H1 (cell line): ENCODE measurements around the gene MAGI3. TPM values are rescaled to one million over a fixed set of nuclear protein-coding genes. Genes with fewer than 3 reads are reported as not detected.

Experiments
- CTCF ChIA-PET: fragments of 300-600 bp; sonication (Branson Sonifier 250); formaldehyde crosslinking; loops from one replicate; lab custom pipeline; 2021; ENCODE audit not compliant: partially characterized antibody; lab: Charles Lee
- POLR2A ChIA-PET: fragments of 300-600 bp; sonication (Branson Sonifier 250); formaldehyde crosslinking; loops from one replicate; lab custom pipeline; 2021; ENCODE audit warnings: inconsistent platforms; ENCODE audit not compliant: partially characterized antibody; lab: Charles Lee
- DNase-seq, 2 experiments: peaks; one replicate each; pipeline versions ENCODE4 v3.0.0 to v3.0.0-alpha.2; 2010 to 2022; ENCODE audit warnings: low spot score in 2 of 2, low read depth in 1 of 2, mixed read lengths in 1 of 2
- FAIRE-seq: peaks from 2 replicates; lab custom pipeline; 2011; peaks lifted over from hg19 to GRCh38; lab: Jason Lieb, UNC
- H2AFZ ChIP-seq: 2 replicates; pipeline ENCODE4 v1.8.1; 2012; ENCODE audit warnings: low read length, inconsistent platforms
- H2AK5ac ChIP-seq: 2 replicates; pipeline ENCODE4 v1.6.1; 2013; ENCODE audit warnings: low read depth, low read length
- H2BK120ac ChIP-seq: replicated peaks from 2 replicates; pipeline ENCODE3; 2013; ENCODE audit warnings: low read depth, low read length, inconsistent platforms
- H2BK12ac ChIP-seq: 2 replicates; pipeline ENCODE4 v1.6.1; 2013; ENCODE audit warnings: low read depth, low read length
- H2BK15ac ChIP-seq: 2 replicates; pipeline ENCODE4 v1.6.1; 2013; ENCODE audit warnings: low read length
- H2BK20ac ChIP-seq: 2 replicates; pipeline ENCODE4 v1.6.1; 2013; ENCODE audit warnings: low read length
- H2BK5ac ChIP-seq: 2 replicates; pipeline ENCODE4 v1.6.1; 2013; ENCODE audit warnings: low read depth, low read length
- H3K14ac ChIP-seq: 2 replicates; pipeline ENCODE4 v1.6.1; 2013; ENCODE audit warnings: inconsistent platforms; ENCODE audit not compliant: insufficient read length
- H3K18ac ChIP-seq: 2 replicates; pipeline ENCODE4 v1.6.1; 2013; ENCODE audit warnings: low read length; ENCODE audit errors: extremely low read depth
- H3K23ac ChIP-seq: 2 replicates; pipeline ENCODE4 v1.6.1; 2013; ENCODE audit warnings: inconsistent platforms; ENCODE audit not compliant: insufficient read length
- H3K23me2 ChIP-seq: 2 replicates; pipeline ENCODE4 v1.6.1; 2013; ENCODE audit warnings: low read depth, low read length
- H3K27ac ChIP-seq: 2 replicates; pipeline ENCODE4 v1.6.1; 2011; ENCODE audit warnings: low read depth, low read length, inconsistent platforms
- H3K27me3 ChIP-seq, 4 experiments: replicated peaks in 1 of 4; 1 replicate in 1 of 4; 2 replicates in 3 of 4; pipeline versions ENCODE4 v1.6.1 to v1.8.1; 2011 to 2013; ENCODE audit warnings: low read length in 3 of 4, mild to moderate bottlenecking in 3 of 4, inconsistent platforms in 2 of 4, mixed read lengths in 2 of 4, moderate library complexity in 1 of 4; ENCODE audit not compliant: control insufficient read depth in 3 of 4, insufficient read depth in 3 of 4; ENCODE audit errors: extremely low read depth in 1 of 4
- H3K36me3 ChIP-seq, 4 experiments: 2 replicates each; pipeline versions ENCODE4 v1.6.1 to v1.8.1; 2011 to 2013; ENCODE audit warnings: mild to moderate bottlenecking in 4 of 4, low read length in 3 of 4, moderate library complexity in 2 of 4, control low read depth in 1 of 4, inconsistent platforms in 1 of 4; ENCODE audit not compliant: insufficient read depth in 4 of 4, control insufficient read depth in 2 of 4
- H3K4ac ChIP-seq: replicated peaks from 2 replicates; pipeline ENCODE3; 2013; ENCODE audit warnings: low read length, low read depth, mixed read lengths, inconsistent platforms; ENCODE audit not compliant: insufficient read length
- H3K4me1 ChIP-seq, 4 experiments: replicated peaks in 1 of 4; 1 replicate in 1 of 4; 2 replicates in 3 of 4; pipeline versions ENCODE4 v1.6.1 to v1.8.1; 2011 to 2013; ENCODE audit warnings: low read length in 3 of 4, inconsistent platforms in 2 of 4, mixed read lengths in 1 of 4; ENCODE audit not compliant: insufficient read depth in 4 of 4, control insufficient read depth in 3 of 4
- H3K4me2 ChIP-seq, 2 experiments: 2 replicates each; pipeline versions ENCODE4 v1.6.1 to v1.8.1; 2011 to 2013; ENCODE audit warnings: low read depth in 2 of 2, low read length in 2 of 2, control low read depth in 1 of 2, inconsistent platforms in 1 of 2, mild to moderate bottlenecking in 1 of 2; ENCODE audit not compliant: insufficient read depth in 1 of 2
- H3K4me3 ChIP-seq, 4 experiments: fragments of 200-600, 300-600 bp in 1 of 4; sonication (generic), shearing (Covaris generic), sonication (Bioruptor Twin) in 1 of 4; 2 replicates each; pipeline versions ENCODE4 v1.5.1 to v1.8.1; 2011 to 2016; ENCODE audit warnings: low read length in 4 of 4, low read depth in 3 of 4, control low read depth in 2 of 4, inconsistent platforms in 2 of 4, mild to moderate bottlenecking in 2 of 4, mixed read lengths in 1 of 4, moderate library complexity in 1 of 4; ENCODE audit not compliant: insufficient read depth in 2 of 4; ENCODE audit errors: extremely low read depth in 1 of 4
- H3K56ac ChIP-seq: replicated peaks from 2 replicates; pipeline ENCODE3; 2013; ENCODE audit warnings: low read depth, mild to moderate bottlenecking, mixed read lengths, low read length, inconsistent platforms; ENCODE audit not compliant: insufficient read length
- H3K79me1 ChIP-seq: 2 replicates; pipeline ENCODE4 v1.6.1; 2013; ENCODE audit warnings: low read depth, low read length, control low read depth
- H3K79me2 ChIP-seq, 2 experiments: 2 replicates each; pipeline versions ENCODE4 v1.6.1 to v1.8.1; 2012 to 2013; ENCODE audit warnings: low read length in 2 of 2, mild to moderate bottlenecking in 2 of 2, inconsistent platforms in 1 of 2; ENCODE audit not compliant: insufficient read depth in 2 of 2, control insufficient read depth in 1 of 2
- H3K9ac ChIP-seq, 4 experiments: replicated peaks in 1 of 4; 1 replicate in 1 of 4; 2 replicates in 3 of 4; pipeline versions ENCODE4 v1.6.1 to v1.8.1; 2011 to 2013; ENCODE audit warnings: low read depth in 3 of 4, low read length in 3 of 4, control low read depth in 2 of 4, mild to moderate bottlenecking in 2 of 4, moderate library complexity in 2 of 4, inconsistent platforms in 1 of 4; ENCODE audit errors: extremely low read depth in 1 of 4
- H3K9me3 ChIP-seq, 2 experiments: 2 replicates each; pipeline versions ENCODE4 v1.6.1 to v1.8.1; 2012 to 2013; ENCODE audit warnings: mild to moderate bottlenecking in 2 of 2, moderate library complexity in 2 of 2, control low read depth in 1 of 2, inconsistent platforms in 1 of 2, low read depth in 1 of 2, low read length in 1 of 2, mixed read lengths in 1 of 2; ENCODE audit not compliant: insufficient read depth in 2 of 2
- H4K20me1 ChIP-seq, 2 experiments: replicated peaks in 1 of 2; 2 replicates each; pipeline versions ENCODE3 to v1.8.1; 2011 to 2013; ENCODE audit warnings: inconsistent platforms in 2 of 2, low read length in 2 of 2, mild to moderate bottlenecking in 1 of 2; ENCODE audit not compliant: insufficient read depth in 2 of 2, control insufficient read depth in 1 of 2
- H4K5ac ChIP-seq: 2 replicates; pipeline ENCODE4 v1.6.1; 2013; ENCODE audit warnings: low read length, low read depth, mixed read lengths, inconsistent platforms; ENCODE audit not compliant: insufficient read length
- H4K8ac ChIP-seq: 2 replicates; pipeline ENCODE4 v1.8.0; 2013; ENCODE audit warnings: mild to moderate bottlenecking, moderate library complexity, low read length, inconsistent platforms; ENCODE audit not compliant: insufficient read depth; ENCODE audit errors: extremely low read depth
- H4K91ac ChIP-seq: replicated peaks from 2 replicates; pipeline ENCODE3; 2013; ENCODE audit warnings: low read length, mixed read lengths, inconsistent platforms; ENCODE audit not compliant: insufficient read length
- MAFK ChIP-seq: IDR thresholded peaks from 2 replicates; pipeline ENCODE4 v1.6.1; 2012; ENCODE audit warnings: low read depth, mild to moderate bottlenecking, improper control_type of control experiment, low read length
- NRF1 ChIP-seq: IDR thresholded peaks from 2 replicates; pipeline ENCODE4 v1.6.1; 2011; ENCODE audit warnings: mild to moderate bottlenecking, low read depth, low read length, improper control_type of control experiment
- RFX5 ChIP-seq: IDR thresholded peaks from 2 replicates; pipeline ENCODE4 v1.6.1; 2011; ENCODE audit warnings: low read depth, low read length, improper control_type of control experiment, borderline replicate concordance
- SRF ChIP-seq: IDR thresholded peaks from 2 replicates; pipeline ENCODE4 v1.6.1; 2011; ENCODE audit warnings: mild to moderate bottlenecking, low read depth, low read length, moderate library complexity
- WGBS, 2 experiments: shearing (Covaris generic) in 1 of 2; methylation state at CpG; one replicate each; pipeline versions ENCODE4 v1.1.6 to v1.1.7; 2013 to 2015; ENCODE audit warnings: low lambda C conversion rate in 2 of 2, mixed read lengths in 2 of 2, inconsistent platforms in 1 of 2, low coverage in 1 of 2, missing lambda C conversion rate in 1 of 2; ENCODE audit not compliant: insufficient replicate concordance in 2 of 2, insufficient coverage in 1 of 2, insufficient read length in 1 of 2; ENCODE audit errors: extremely low coverage in 1 of 2, missing lambda C conversion rate in 1 of 2; 5-methylcytosine and 5-hydroxymethylcytosine counted together
- polyA plus RNA-seq, 7 experiments: library from polyadenylated mRNA; depleted of rRNA in 3 of 7; stranded (reverse) in 5 of 7; unstranded in 2 of 7; fragments of >200 nt in 5 of 7; fragments of 200-250 nt in 2 of 7; gene quantifications; 1 replicate in 5 of 7; 2 replicates in 1 of 7; 4 replicates in 1 of 7; pipeline versions ENCODE4 v1.2.1 to v1.2.3, GENCODE V29; 2011 to 2013; ENCODE audit warnings: missing spikeins in 2 of 7, mixed read lengths in 2 of 7
- total RNA-seq: library from RNA; stranded (reverse); fragmentation: NEBNext Ultra II Directional; extraction: Animal tissue kit (Norgen Biotek cat#: 25700); gene quantifications from 2 replicates; pipeline ENCODE4 v1.2.1, GENCODE V29; 2021

Gene MAGI3
- total and polyA plus RNA-seq, 2 of the 8 experiments (the other 6 are each of a cell fraction or from before 2014, with no cell fraction given) = 2.3 to 7.8 TPM

DNA sequence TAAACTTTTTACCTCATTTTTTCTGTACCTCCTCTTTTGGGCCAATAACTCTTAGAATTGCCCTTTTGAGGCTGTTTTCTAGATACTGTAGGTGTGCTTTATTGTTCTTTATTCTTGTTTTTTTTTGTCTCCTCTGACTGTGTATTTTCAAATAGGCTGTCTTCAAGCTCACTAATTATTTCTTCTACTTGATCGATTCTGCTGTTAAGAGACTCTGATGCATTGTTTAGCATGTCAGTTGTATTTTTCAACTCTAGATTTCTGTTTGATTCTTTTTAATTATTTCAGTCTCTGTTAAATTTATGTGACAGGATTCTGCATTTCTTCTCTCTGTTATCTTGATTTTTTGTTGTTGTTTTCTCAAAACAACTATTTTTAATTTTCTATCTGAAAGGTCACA is 238.7 kb downstream of the MAGI3 start:
- ChIA-PET CTCF (no interaction called here), POLR2A (no interaction called here)
- Histone ChIP-seq H4K5ac (no peak overlapping the region), H3K18ac (no peak overlapping the region), H3K9me3 (no peaks in the 10 kb centered on the region), H2BK15ac (no peak overlapping the region), H3K36me3 (no peaks in the 10 kb centered on the region), H2BK5ac (no peak overlapping the region), H3K14ac (no peak overlapping the region), H3K56ac (no peak overlapping the region), H3K27ac (no peak overlapping the region), H3K4me3 (no peak overlapping the region), H2AFZ (no peak overlapping the region), H3K4me1 (peaks cover 0 to 9% (median 3%) of the 10 kb centered on the region in 4 experiments; a peak in 6 of 7 replicates), H3K9ac (no peak overlapping the region), H3K4ac (no peak overlapping the region), H3K23me2 (no peaks in the 10 kb centered on the region), H3K23ac (no peak overlapping the region), H3K79me2 (no peaks in the 10 kb centered on the region), H2AK5ac (no peak overlapping the region), H4K91ac (no peak overlapping the region), H4K20me1 (no peaks in the 10 kb centered on the region), H3K4me2 (no peak overlapping the region), H2BK20ac (no peak overlapping the region), H2BK12ac (no peak overlapping the region), H4K8ac (no peak overlapping the region), H3K79me1 (no peaks in the 10 kb centered on the region), H2BK120ac (no peak overlapping the region), H3K27me3 (no peaks in the 10 kb centered on the region)
- 83% methylated on average over 1 of the region's 1 CpG; no CpG with 5 or more reads in 1 of the 2 experiments for WGBS, 2 experiments
- no peak for FAIRE-seq
- DNase-seq = no peak
- TF ChIP-seq RFX5 = no peak
- TF ChIP-seq NRF1 = no peak
- TF ChIP-seq SRF = no peak
- TF ChIP-seq MAFK = no peak
